Lower leg skin (tissue), 3 donors: ENCODE results near the gene CHMP5.

Source experiments
- CTCF ChIP-seq, 3 donors: fragments of 450-650 bp; IDR thresholded peaks; one replicate each; pipeline ENCODE4 v1.5.1; 2016; ENCODE audit warnings: antibody characterized with exemption in 3 of 3, mild to moderate bottlenecking in 3 of 3, moderate library complexity in 2 of 3
- POLR2A ChIP-seq, 2 donors: fragments of 450-650 bp; IDR thresholded peaks; one replicate each; pipeline ENCODE4 v1.6.1; 2016 to 2017; ENCODE audit warnings: antibody characterized with exemption in 2 of 2, mild to moderate bottlenecking in 1 of 2, moderate library complexity in 1 of 2

GRCh38 chr9:33227741-33228140 is 37.1 kb upstream of the CHMP5 start:
- no peak for TF ChIP-seq CTCF (IDR thresholded peaks at IDR 0.05)
- no peak for TF ChIP-seq POLR2A (IDR thresholded peaks at IDR 0.05)
